Measurements from ENCODE around the gene LIPN. TPM values are rescaled to one million over a fixed set of nuclear protein-coding genes. Genes with fewer than 3 reads are reported as not detected.

LIPN gene
- total and polyA plus RNA-seq, 10 donors: 0.07 to 7.1 (median 1.6) TPM; not detected in 2

DNA sequence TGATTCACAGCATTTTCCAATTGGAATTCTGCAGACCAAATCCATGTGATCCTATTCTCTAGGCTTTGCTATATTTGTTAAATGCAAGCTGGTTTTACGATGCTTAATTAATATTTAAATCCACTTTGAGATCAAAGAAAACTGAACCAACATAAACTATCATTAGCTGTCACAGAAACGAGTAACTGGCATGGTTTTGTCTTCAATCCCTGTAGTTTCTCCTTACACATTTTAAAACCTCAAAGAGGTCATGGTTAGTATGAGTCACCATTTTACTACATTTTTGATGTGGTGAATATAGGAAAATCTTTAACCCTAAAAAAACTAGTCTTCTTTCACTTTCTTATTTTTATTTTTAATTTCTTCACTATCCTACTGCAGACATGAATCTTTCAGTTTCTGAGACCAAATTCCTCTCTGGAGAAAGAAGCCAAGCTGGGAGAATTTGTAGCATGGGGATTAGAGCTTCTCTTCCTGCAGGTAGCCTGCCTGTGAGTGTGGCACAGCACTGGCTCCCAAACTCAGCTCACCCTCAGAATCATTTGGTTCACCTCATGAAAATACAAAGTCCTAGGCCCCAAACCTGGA, 34.0 kb downstream of the LIPN start:
- intact Hi-C loops (cut with DNase I; ENCODE audit: low total_unique reads): no loop called here
- Histone ChIP-seq H3K9me3 (no peaks in the 10 kb centered on the region), H3K27ac (no peak overlapping the region), H3K4me1 (peaks cover 0 to 24% (median 0%) of the 10 kb centered on the region in 6 donors), H3K27me3 (replicated peaks in 1 of 7) (no peaks in the 10 kb centered on the region), H3K4me3 (no peak overlapping the region), H3K36me3 (no peaks in the 10 kb centered on the region)
- WGBS, 5 donors: 47 to 58% (median 49%) methylated on average over 2 of the region's 2 CpGs
- DNase-seq: no peak
- TF ChIP-seq POLR2AphosphoS5 (IDR thresholded peaks at IDR 0.05): no peak
- no peak for TF ChIP-seq POLR2A (IDR thresholded peaks at IDR 0.05)
- TF ChIP-seq CTCF (IDR thresholded peaks at IDR 0.05 in 8 of 11, conservative IDR thresholded peaks at IDR 0.05 in 3 of 11): no peak

DNA sequence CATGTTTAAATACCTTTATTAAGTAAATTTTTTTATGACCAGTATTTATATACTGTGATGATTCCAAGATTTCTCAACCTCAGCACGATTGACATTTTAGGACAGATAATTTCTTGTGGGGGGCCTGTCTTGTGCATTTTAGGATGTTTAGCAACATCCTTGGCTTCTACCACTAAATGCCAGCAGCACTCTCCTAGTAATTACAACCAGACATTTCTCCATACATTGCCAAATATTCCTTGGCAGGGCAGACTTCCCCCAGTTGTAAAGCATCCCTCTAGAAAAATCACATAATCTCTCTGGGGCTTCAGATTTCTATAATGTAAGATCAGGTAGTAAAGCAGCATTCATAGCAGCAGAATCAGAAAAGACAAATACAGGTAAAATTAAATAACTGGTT, 34.9 kb downstream of the LIPN start:
- no peak overlapping the region for H3K27ac ChIP-seq
- no peaks in the 10 kb centered on the region for H3K27me3 ChIP-seq (replicated peaks in 1 of 7)
- peaks cover 0 to 24% (median 0%) of the 10 kb centered on the region in 6 donors for H3K4me1 ChIP-seq
- WGBS, 5 donors: 42 to 91% (median 79%) methylated on average over 1 of the region's 1 CpG
- no peaks in the 10 kb centered on the region for H3K36me3 ChIP-seq
- TF ChIP-seq CTCF (IDR thresholded peaks at IDR 0.05 in 8 of 11, conservative IDR thresholded peaks at IDR 0.05 in 3 of 11): no peak
- TF ChIP-seq POLR2AphosphoS5 (IDR thresholded peaks at IDR 0.05): no peak
- TF ChIP-seq POLR2A (IDR thresholded peaks at IDR 0.05): no peak
- intact Hi-C loops (cut with DNase I; ENCODE audit: low total_unique reads): no loop called here
- DNase-seq: no peak
- H3K4me3 ChIP-seq: no peak overlapping the region
- H3K9me3 ChIP-seq: no peaks in the 10 kb centered on the region

DNA sequence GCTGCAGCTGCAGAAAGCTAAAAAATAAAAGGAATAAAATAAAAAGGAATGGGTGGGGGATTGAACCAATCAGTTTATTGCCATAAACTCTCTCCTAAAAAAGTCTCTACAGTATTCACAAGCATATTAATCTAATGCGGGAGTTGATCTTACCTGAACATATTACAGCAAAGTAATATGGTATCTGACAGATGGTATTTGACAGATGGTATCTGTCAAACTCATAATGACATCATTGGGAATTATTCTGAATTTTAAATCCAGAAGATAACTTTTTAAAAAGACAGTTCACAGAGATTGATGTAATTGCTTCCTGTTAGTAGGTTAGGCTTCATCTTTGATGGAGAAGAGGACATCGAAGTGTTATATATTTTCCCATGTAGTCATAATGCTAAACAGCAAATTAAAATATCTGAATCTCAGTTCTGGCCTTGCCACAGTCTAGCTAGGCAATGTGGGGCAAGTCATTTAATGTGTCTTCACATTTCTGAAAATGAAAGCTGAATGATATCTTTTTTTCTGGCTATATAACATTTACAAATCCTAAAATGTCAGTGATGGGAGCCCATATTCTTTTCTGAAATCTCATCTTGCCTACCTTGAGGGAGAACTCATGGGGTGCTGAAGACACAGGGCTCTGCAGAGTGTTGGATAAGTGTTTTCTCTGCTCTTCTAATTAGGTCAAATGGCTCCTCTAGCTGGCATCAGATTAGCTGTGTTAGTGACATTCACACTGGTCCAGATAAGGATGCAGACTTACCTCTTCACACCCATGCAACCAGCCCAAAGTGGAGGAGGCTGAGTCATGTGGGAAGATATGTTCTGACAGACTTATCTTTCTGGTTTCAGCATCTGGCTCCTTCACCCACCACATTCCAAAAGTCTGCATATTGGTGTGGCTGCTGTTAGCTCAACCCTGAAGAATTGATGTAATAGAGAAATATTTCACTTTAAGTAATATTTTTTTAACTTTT, 40.6 kb downstream of the LIPN start:
- intact Hi-C loops (cut with DNase I; ENCODE audit: low total_unique reads): loop anchor here (10.0 kb wide), 1 partner anchor 226 kb away; no protein-coding TSS in a partner anchor
- TF ChIP-seq POLR2A (IDR thresholded peaks at IDR 0.05): no peak
- no peak for TF ChIP-seq POLR2AphosphoS5 (IDR thresholded peaks at IDR 0.05)
- no peak for TF ChIP-seq CTCF (IDR thresholded peaks at IDR 0.05 in 8 of 11, conservative IDR thresholded peaks at IDR 0.05 in 3 of 11)
- 77 to 92% (median 84%) methylated on average over 2 of the region's 2 CpGs for WGBS, 5 donors
- Histone ChIP-seq H3K36me3 (no peaks in the 10 kb centered on the region), H3K9me3 (no peaks in the 10 kb centered on the region), H3K4me3 (no peak overlapping the region), H3K4me1 (no peaks in the 10 kb centered on the region), H3K27ac (no peak overlapping the region), H3K27me3 (replicated peaks in 1 of 7) (no peaks in the 10 kb centered on the region)
- no peak for DNase-seq
